22Rv1 (cell line): ENCODE measurements around the gene RNF130.

ENCODE experiments used
- CTCF ChIP-seq: fragments of 450-650 bp; IDR thresholded peaks from 2 replicates; pipeline ENCODE4 v1.5.1; 2017; ENCODE audit warnings: mild to moderate bottlenecking
- ZFX ChIP-seq: fragments of 450-650 bp; IDR thresholded peaks from 2 replicates; pipeline ENCODE4 v1.6.1; 2017; ENCODE audit warnings: antibody characterized with exemption, borderline replicate concordance

- TF ChIP-seq CTCF (peak; percentile 83), ZFX (no peak)
Measured at GRCh38 chr5:180117000-180117725, 45.6 kb upstream of the RNF130 start.
